ENCODE data around the gene SPECC1L. TPM values are rescaled to one million over a fixed set of nuclear protein-coding genes. Genes with fewer than 3 reads are reported as not detected.

Gene SPECC1L
- total RNA-seq, 4 donors from 2014 or later: 63.6 to 116 (median 90.1) TPM

- no peak for DNase-seq (ENCODE audit: extremely low spot score)
- peaks cover 12 to 63% (median 43%) of the 10 kb centered on the region in 4 donors for H3K36me3 ChIP-seq
- no peak overlapping the region for H3K27ac ChIP-seq (replicated peaks in 1 of 4)
- WGBS: 76% methylated on average over 3 of the region's 3 CpGs
- no peak for TF ChIP-seq CTCF (IDR thresholded peaks at IDR 0.05)
- TF ChIP-seq POLR2AphosphoS5 (IDR thresholded peaks at IDR 0.05): no peak
- TF ChIP-seq EP300 (IDR thresholded peaks at IDR 0.05): no peak
- TF ChIP-seq POLR2A (IDR thresholded peaks at IDR 0.05; ENCODE audit: low read depth): no peak
- H3K4me1 ChIP-seq: peaks cover 0 to 19% (median 6%) of the 10 kb centered on the region in 4 donors
- no peak overlapping the region for H3K4me3 ChIP-seq
- no peaks in the 10 kb centered on the region for H3K9me3 ChIP-seq
- H3K27me3 ChIP-seq: no peaks in the 10 kb centered on the region
- intact Hi-C loops (cut with DNase I): no loop called here
Measured at GRCh38 chr22:24331468-24332440, 61.1 kb downstream of the SPECC1L start.

GRCh38 chr22:24333301-24333700, 62.7 kb downstream of the SPECC1L start:
- no peaks in the 10 kb centered on the region for H3K27me3 ChIP-seq
- 72% methylated on average over 2 of the region's 2 CpGs for WGBS
- no peak overlapping the region for H3K27ac ChIP-seq (replicated peaks in 1 of 4)
- no peak for DNase-seq (ENCODE audit: extremely low spot score)
- intact Hi-C loops (cut with DNase I): no loop called here
- peaks cover 3 to 19% (median 8%) of the 10 kb centered on the region in 4 donors for H3K4me1 ChIP-seq
- TF ChIP-seq EP300 (IDR thresholded peaks at IDR 0.05) (no peak), POLR2AphosphoS5 (IDR thresholded peaks at IDR 0.05) (no peak), POLR2A (IDR thresholded peaks at IDR 0.05; ENCODE audit: low read depth) (no peak), CTCF (IDR thresholded peaks at IDR 0.05) (no peak)
- no peak overlapping the region for H3K4me3 ChIP-seq
- peaks cover 14 to 66% (median 49%) of the 10 kb centered on the region in 4 donors for H3K36me3 ChIP-seq
- no peaks in the 10 kb centered on the region for H3K9me3 ChIP-seq

- WGBS: 64% methylated on average over 1 of the region's 1 CpG
- H3K27ac ChIP-seq (replicated peaks in 1 of 4): no peak overlapping the region
- no peaks in the 10 kb centered on the region for H3K27me3 ChIP-seq
- H3K9me3 ChIP-seq: no peaks in the 10 kb centered on the region
- DNase-seq (ENCODE audit: extremely low spot score): no peak
- H3K4me3 ChIP-seq: no peak overlapping the region
- H3K4me1 ChIP-seq: peaks cover 5 to 30% (median 17%) of the 10 kb centered on the region in 4 donors
- intact Hi-C loops (cut with DNase I): no loop called here
- peaks cover 27 to 69% (median 50%) of the 10 kb centered on the region in 4 donors for H3K36me3 ChIP-seq
- TF ChIP-seq POLR2AphosphoS5 (IDR thresholded peaks at IDR 0.05) (no peak), EP300 (IDR thresholded peaks at IDR 0.05) (no peak), CTCF (IDR thresholded peaks at IDR 0.05) (no peak), POLR2A (IDR thresholded peaks at IDR 0.05; ENCODE audit: low read depth) (no peak)
Measured at GRCh38 chr22:24335496-24335895, 64.9 kb downstream of the SPECC1L start.

- Histone ChIP-seq H3K36me3 (peaks cover 46 to 87% (median 61%) of the 10 kb centered on the region in 4 donors), H3K4me1 (peaks cover 5 to 13% (median 10%) of the 10 kb centered on the region in 4 donors), H3K27me3 (no peaks in the 10 kb centered on the region), H3K9me3 (no peaks in the 10 kb centered on the region), H3K27ac (replicated peaks in 1 of 4) (no peak overlapping the region), H3K4me3 (no peak overlapping the region)
- no peak for TF ChIP-seq CTCF (IDR thresholded peaks at IDR 0.05)
- no peak for TF ChIP-seq POLR2AphosphoS5 (IDR thresholded peaks at IDR 0.05)
- TF ChIP-seq POLR2A (IDR thresholded peaks at IDR 0.05; ENCODE audit: low read depth): no peak
- TF ChIP-seq EP300 (IDR thresholded peaks at IDR 0.05): no peak
- intact Hi-C loops (cut with DNase I): no loop called here
- no peak for DNase-seq (ENCODE audit: extremely low spot score)
- WGBS: 83% methylated on average over 6 of the region's 6 CpGs
Measured at GRCh38 chr22:24337894-24338645, 67.4 kb downstream of the SPECC1L start.
